GM12873 (cell line): ENCODE results near the gene HUWE1.

Source experiments
- CTCF ChIP-seq: IDR thresholded peaks from 2 replicates; pipeline ENCODE4 v1.5.1; 2012; ENCODE audit warnings: low read depth, mild to moderate bottlenecking, moderate library complexity, low read length, control low read depth; ENCODE audit not compliant: insufficient read depth; ENCODE audit errors: missing control alignments

HUWE1 gene

GRCh38 chrX:53571494-53571893 lies 115.0 kb downstream of the HUWE1 start:
- no peak for TF ChIP-seq CTCF

- TF ChIP-seq CTCF = no peak
Observed at GRCh38 chrX:53563324-53563723, 123.2 kb downstream of the HUWE1 start.

GRCh38 chrX:53561912-53562311 lies 124.6 kb downstream of the HUWE1 start:
- TF ChIP-seq CTCF = no peak

GRCh38 chrX:53558646-53559045 lies 127.9 kb downstream of the HUWE1 start:
- no peak for TF ChIP-seq CTCF

- TF ChIP-seq CTCF = no peak
Observed at GRCh38 chrX:53556868-53557267, 129.7 kb downstream of the HUWE1 start.

- TF ChIP-seq CTCF = no peak
Observed at GRCh38 chrX:53550756-53551463, 135.6 kb downstream of the HUWE1 start.

- no peak for TF ChIP-seq CTCF
Observed at GRCh38 chrX:53547668-53548067, 138.9 kb downstream of the HUWE1 start.
